Measurements from ENCODE around the gene SIAH3. TPM values are rescaled to one million over a fixed set of nuclear protein-coding genes. Genes with fewer than 3 reads are reported as not detected.

Gene SIAH3
- total RNA-seq, 1 experiment from 2014 or later: not detected

DNA sequence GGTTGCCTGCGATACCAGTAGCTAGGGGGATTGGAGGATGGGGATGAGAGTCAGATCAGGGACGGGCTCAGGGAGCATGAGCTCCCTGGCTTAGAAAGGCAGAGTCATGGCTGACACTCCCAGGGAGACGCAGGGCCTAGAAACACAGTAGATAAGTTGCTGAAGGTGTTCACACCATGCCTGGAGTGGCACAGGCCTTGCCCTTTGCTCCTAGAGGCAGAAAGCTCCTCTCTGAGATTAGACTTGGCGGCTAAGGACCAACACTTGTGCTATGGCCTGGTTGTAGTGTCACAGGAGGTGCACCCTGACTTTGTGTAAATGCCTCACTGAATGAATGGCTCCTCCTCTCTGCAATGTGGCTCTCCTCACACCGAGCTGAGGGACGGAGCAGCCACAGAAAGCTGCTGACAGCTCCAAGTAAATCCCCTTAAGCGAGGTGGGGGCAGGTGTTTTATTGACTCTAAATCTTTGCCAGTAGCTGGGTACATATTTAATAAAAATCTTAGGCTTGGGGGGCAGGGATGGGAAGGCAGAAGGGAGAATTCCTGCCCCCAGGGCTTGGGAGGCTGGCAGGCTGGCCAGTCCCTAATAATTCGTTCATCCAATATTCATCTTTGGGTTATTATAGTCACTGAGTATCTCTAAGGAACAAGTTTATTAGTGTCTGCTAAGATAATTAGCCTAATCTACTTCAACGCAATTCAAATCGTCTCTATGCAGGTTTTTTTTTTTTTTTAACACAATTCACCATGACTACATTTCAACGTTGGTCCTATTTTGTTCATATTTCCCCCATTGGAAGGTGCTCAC is 54.9 kb downstream of the SIAH3 start:
- ATAC-seq (no peak), DNase-seq (ENCODE audit: low read depth, low spot score) (no peak)
- no peak overlapping the region for H2AFZ ChIP-seq (ENCODE audit: low read depth, low read length, poor library complexity, severe bottlenecking)
- peaks cover under 1% of the 10 kb centered on the region; the same call in 1 of the 2 replicates for H3K27me3 ChIP-seq (ENCODE audit: insufficient read depth, low read length)
- no peaks in the 10 kb centered on the region for H3K4me1 ChIP-seq (ENCODE audit: control insufficient read depth in 1 of 2, insufficient read depth in 2 of 2, low read length in 2 of 2)
- H3K9ac ChIP-seq (ENCODE audit: low read length): no peak overlapping the region
- no peaks in the 10 kb centered on the region for H3K9me3 ChIP-seq (ENCODE audit: control insufficient read depth in 1 of 2, insufficient read depth in 1 of 2, low read depth in 1 of 2, low read length in 2 of 2)
- CTCF ChIA-PET: interaction anchor here (1.0 kb wide), 1 partner anchor 11 kb away, joined by 3 read pairs; no protein-coding TSS in a partner anchor
- H3K4me3 ChIP-seq (replicated peaks in 1 of 2; ENCODE audit: low read depth in 1 of 2, low read length in 2 of 2): no peak overlapping the region
- no peak overlapping the region for H3K4me2 ChIP-seq (ENCODE audit: low read length)
- intact Hi-C loops (cut with micrococcal nuclease): no loop called here
- H3K79me2 ChIP-seq (ENCODE audit: insufficient read depth, low read length): no peaks in the 10 kb centered on the region
- POLR2A ChIA-PET: no interaction called here
- no peaks in the 10 kb centered on the region for H3K9me2 ChIP-seq (ENCODE audit: insufficient read depth)
- BruUV-seq (replicated peaks): no TSS peak
- TF ChIP-seq, protein P1, sequence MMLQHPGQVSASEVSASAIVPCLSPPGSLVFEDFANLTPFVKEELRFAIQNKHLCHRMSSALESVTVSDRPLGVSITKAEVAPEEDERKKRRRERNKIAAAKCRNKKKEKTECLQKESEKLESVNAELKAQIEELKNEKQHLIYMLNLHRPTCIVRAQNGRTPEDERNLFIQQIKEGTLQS (IDR thresholded peaks at IDR 0.05): no peak
- TF ChIP-seq SRF (IDR thresholded peaks at IDR 0.05; ENCODE audit: low read depth): no peak
- RAD21 ChIA-PET (ENCODE audit: low non-redundant PET in 1 of 2, low total read pairs in 2 of 2, uncharacterized antibody in 2 of 2, unreplicated experiment in 2 of 2): no interaction called here
- no peaks in the 10 kb centered on the region for H3K36me3 ChIP-seq (ENCODE audit: control insufficient read depth in 1 of 2, insufficient read depth in 2 of 2, low read length in 2 of 2)
- no peaks in the 10 kb centered on the region for H4K20me1 ChIP-seq (ENCODE audit: insufficient read depth)
- H3K27ac ChIP-seq (ENCODE audit: low read depth, low read length): no peak overlapping the region

DNA sequence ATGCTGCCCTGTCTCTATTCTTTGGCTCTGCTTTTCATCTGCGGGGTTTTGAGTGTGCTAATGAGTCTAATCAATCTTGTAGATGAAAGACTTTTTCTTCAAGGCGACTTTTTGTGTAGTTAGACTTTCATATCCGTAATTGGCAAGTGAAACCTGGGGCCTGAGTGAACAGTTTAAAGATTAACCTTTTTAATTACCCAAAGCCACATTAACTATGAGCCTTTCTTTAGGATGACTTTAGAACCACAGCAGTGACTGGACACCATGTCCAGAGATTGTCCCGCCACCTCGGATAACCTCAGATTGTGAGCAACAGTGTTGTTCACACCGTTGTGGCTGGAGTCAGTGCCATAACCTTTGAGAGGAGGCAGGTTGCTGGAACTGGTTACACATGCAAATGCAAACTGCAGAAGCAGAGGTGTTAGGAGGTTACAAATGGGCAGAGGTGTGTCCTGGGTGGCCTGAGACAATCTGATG is 58.7 kb downstream of the SIAH3 start:
- H3K36me3 ChIP-seq (ENCODE audit: control insufficient read depth in 1 of 2, insufficient read depth in 2 of 2, low read length in 2 of 2): no peaks in the 10 kb centered on the region
- no peaks in the 10 kb centered on the region for H3K9me2 ChIP-seq (ENCODE audit: insufficient read depth)
- DNase-seq (ENCODE audit: low read depth, low spot score) (no peak), ATAC-seq (no peak)
- intact Hi-C loops (cut with micrococcal nuclease): no loop called here
- no peaks in the 10 kb centered on the region for H3K9me3 ChIP-seq (ENCODE audit: control insufficient read depth in 1 of 2, insufficient read depth in 1 of 2, low read depth in 1 of 2, low read length in 2 of 2)
- H3K9ac ChIP-seq (ENCODE audit: low read length): no peak overlapping the region
- ChIA-PET POLR2A (no interaction called here), CTCF (no interaction called here), RAD21 (ENCODE audit: low non-redundant PET in 1 of 2, low total read pairs in 2 of 2, uncharacterized antibody in 2 of 2, unreplicated experiment in 2 of 2) (no interaction called here)
- no peak for TF ChIP-seq EZH2phosphoT487 (IDR thresholded peaks at IDR 0.05; ENCODE audit: borderline replicate concordance)
- TF ChIP-seq JUND (IDR thresholded peaks at IDR 0.05): no peak
- TF ChIP-seq SRF (IDR thresholded peaks at IDR 0.05; ENCODE audit: low read depth): no peak
- TF ChIP-seq EGR1 (IDR thresholded peaks at IDR 0.05; ENCODE audit: low read depth): no peak
- TF ChIP-seq YY1 (IDR thresholded peaks at IDR 0.05; ENCODE audit: extremely low read depth, insufficient replicate concordance, low read depth, low read length): no peak
- TF ChIP-seq ZFX (IDR thresholded peaks at IDR 0.05): no peak
- TF ChIP-seq FOSL1 (IDR thresholded peaks at IDR 0.05; ENCODE audit: low read depth): no peak
- TF ChIP-seq, protein P2, sequence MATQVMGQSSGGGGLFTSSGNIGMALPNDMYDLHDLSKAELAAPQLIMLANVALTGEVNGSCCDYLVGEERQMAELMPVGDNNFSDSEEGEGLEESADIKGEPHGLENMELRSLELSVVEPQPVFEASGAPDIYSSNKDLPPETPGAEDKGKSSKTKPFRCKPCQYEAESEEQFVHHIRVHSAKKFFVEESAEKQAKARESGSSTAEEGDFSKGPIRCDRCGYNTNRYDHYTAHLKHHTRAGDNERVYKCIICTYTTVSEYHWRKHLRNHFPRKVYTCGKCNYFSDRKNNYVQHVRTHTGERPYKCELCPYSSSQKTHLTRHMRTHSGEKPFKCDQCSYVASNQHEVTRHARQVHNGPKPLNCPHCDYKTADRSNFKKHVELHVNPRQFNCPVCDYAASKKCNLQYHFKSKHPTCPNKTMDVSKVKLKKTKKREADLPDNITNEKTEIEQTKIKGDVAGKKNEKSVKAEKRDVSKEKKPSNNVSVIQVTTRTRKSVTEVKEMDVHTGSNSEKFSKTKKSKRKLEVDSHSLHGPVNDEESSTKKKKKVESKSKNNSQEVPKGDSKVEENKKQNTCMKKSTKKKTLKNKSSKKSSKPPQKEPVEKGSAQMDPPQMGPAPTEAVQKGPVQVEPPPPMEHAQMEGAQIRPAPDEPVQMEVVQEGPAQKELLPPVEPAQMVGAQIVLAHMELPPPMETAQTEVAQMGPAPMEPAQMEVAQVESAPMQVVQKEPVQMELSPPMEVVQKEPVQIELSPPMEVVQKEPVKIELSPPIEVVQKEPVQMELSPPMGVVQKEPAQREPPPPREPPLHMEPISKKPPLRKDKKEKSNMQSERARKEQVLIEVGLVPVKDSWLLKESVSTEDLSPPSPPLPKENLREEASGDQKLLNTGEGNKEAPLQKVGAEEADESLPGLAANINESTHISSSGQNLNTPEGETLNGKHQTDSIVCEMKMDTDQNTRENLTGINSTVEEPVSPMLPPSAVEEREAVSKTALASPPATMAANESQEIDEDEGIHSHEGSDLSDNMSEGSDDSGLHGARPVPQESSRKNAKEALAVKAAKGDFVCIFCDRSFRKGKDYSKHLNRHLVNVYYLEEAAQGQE (IDR thresholded peaks at IDR 0.05; ENCODE audit: low read depth): no peak
- TF ChIP-seq RAD21 (IDR thresholded peaks at IDR 0.05; ENCODE audit: low read depth): no peak
- TF ChIP-seq CEBPB (IDR thresholded peaks at IDR 0.05; ENCODE audit: low read depth): no peak
- TF ChIP-seq POLR2AphosphoS5 (IDR thresholded peaks at IDR 0.05; ENCODE audit: low read depth, low read length): no peak
- TF ChIP-seq SIN3A (IDR thresholded peaks at IDR 0.05; ENCODE audit: low read depth): no peak
- TF ChIP-seq ELF1 (IDR thresholded peaks at IDR 0.05; ENCODE audit: borderline replicate concordance, low read depth): no peak
- TF ChIP-seq, protein P1 (IDR thresholded peaks at IDR 0.05): no peak
- no peak for TF ChIP-seq EZH2 (IDR thresholded peaks at IDR 0.05)
- TF ChIP-seq POLR2A (IDR thresholded peaks at IDR 0.05; ENCODE audit: borderline replicate concordance, extremely low read depth, insufficient read depth, insufficient read length): no peak
- no peak for TF ChIP-seq ZNF274 (IDR thresholded peaks at IDR 0.05; ENCODE audit: low read depth, low read length)
- H3K4me3 ChIP-seq (replicated peaks in 1 of 2; ENCODE audit: low read depth in 1 of 2, low read length in 2 of 2): no peak overlapping the region
- no TSS peak for BruUV-seq (replicated peaks)
- H3K4me2 ChIP-seq (ENCODE audit: low read length): no peak overlapping the region
- no peak overlapping the region for H3K27ac ChIP-seq (ENCODE audit: low read depth, low read length)
- H3K4me1 ChIP-seq (ENCODE audit: control insufficient read depth in 1 of 2, insufficient read depth in 2 of 2, low read length in 2 of 2): no peaks in the 10 kb centered on the region
- peaks cover 7% of the 10 kb centered on the region; the same call in 1 of the 2 replicates for H3K27me3 ChIP-seq (ENCODE audit: insufficient read depth, low read length)
- H2AFZ ChIP-seq (ENCODE audit: low read depth, low read length, poor library complexity, severe bottlenecking): no peak overlapping the region
- H3K79me2 ChIP-seq (ENCODE audit: insufficient read depth, low read length): no peaks in the 10 kb centered on the region
- no peaks in the 10 kb centered on the region for H4K20me1 ChIP-seq (ENCODE audit: insufficient read depth)
